Measurements from ENCODE around the gene ZBTB7B. TPM values are rescaled to one million over a fixed set of nuclear protein-coding genes. Genes with fewer than 3 reads are reported as not detected.

Gene ZBTB7B
- polyA plus RNA-seq, 1 experiment, result 8.7 TPM

GRCh38 chr1:155042789-155043188, 40.2 kb downstream of the ZBTB7B start:
- no peak for TF ChIP-seq CTCF (IDR thresholded peaks at IDR 0.05; ENCODE audit: low read depth, low read length)
- Histone ChIP-seq H3K4me3 (ENCODE audit: low read depth, low read length) (no peak overlapping the region), H3K9me3 (ENCODE audit: control insufficient read depth, insufficient read depth, low read length) (no peaks in the 10 kb centered on the region), H3K27me3 (ENCODE audit: control insufficient read depth, insufficient read depth, low read length) (peaks cover 17% of the 10 kb centered on the region), H3K27ac (ENCODE audit: low read depth, low read length) (no peak overlapping the region)
- ChIA-PET CTCF (interaction anchor here (3.6 to 4.6 kb wide), 3 partner anchors 19 to 42 kb away, joined by 29 to 32 read pairs (median 31); partner anchors contain the start of gene EFNA4), POLR2A (no interaction called here)
- no peak for DNase-seq (ENCODE audit: low read depth, low spot score)

- no peak overlapping the region for H3K4me3 ChIP-seq (ENCODE audit: low read depth, low read length)
- no peaks in the 10 kb centered on the region for H3K9me3 ChIP-seq (ENCODE audit: control insufficient read depth, insufficient read depth, low read length)
- no peak overlapping the region for H3K27ac ChIP-seq (ENCODE audit: low read depth, low read length)
- TF ChIP-seq CTCF (IDR thresholded peaks at IDR 0.05; ENCODE audit: low read depth, low read length), result no peak
- POLR2A ChIA-PET, result interaction anchor here (0.6 kb wide), 1 partner anchor 580 kb away, joined by 3 read pairs; no protein-coding TSS in a partner anchor
- DNase-seq (ENCODE audit: low read depth, low spot score), result no peak
- peaks cover 17% of the 10 kb centered on the region for H3K27me3 ChIP-seq (ENCODE audit: control insufficient read depth, insufficient read depth, low read length)
- CTCF ChIA-PET, result interaction anchor here (0.9 to 3.7 kb wide), 10 partner anchors 8 to 129 kb away, joined by 3 to 31 read pairs (median 6); partner anchors contain the start of genes EFNA4, FLAD1 and KRTCAP2
These were observed 40.7 kb downstream of the ZBTB7B start for GRCh38 chr1:155043301-155043702.

GRCh38 chr1:155043793-155044192, 41.2 kb downstream of the ZBTB7B start:
- POLR2A ChIA-PET, result interaction anchor here (0.6 to 1.5 kb wide), 2 partner anchors 41 to 581 kb away, joined by 3 to 5 read pairs; no protein-coding TSS in a partner anchor
- TF ChIP-seq CTCF (IDR thresholded peaks at IDR 0.05; ENCODE audit: low read depth, low read length), result no peak
- no peak overlapping the region for H3K27ac ChIP-seq (ENCODE audit: low read depth, low read length)

GRCh38 chr1:155044365-155044764, 41.8 kb downstream of the ZBTB7B start:
- ChIA-PET POLR2A (interaction anchor here (1.5 kb wide), 1 partner anchor 40 kb away, joined by 5 read pairs; no protein-coding TSS in a partner anchor), CTCF (interaction anchor here (0.6 to 3.7 kb wide), 22 partner anchors 9 to 1732 kb away, joined by 3 to 31 read pairs (median 5); partner anchors contain the start of genes EFNA4, FLAD1, PBXIP1 and ZBTB7B)
- Histone ChIP-seq H3K27ac (ENCODE audit: low read depth, low read length) (no peak overlapping the region), H3K27me3 (ENCODE audit: control insufficient read depth, insufficient read depth, low read length) (peaks cover 11% of the 10 kb centered on the region), H3K9me3 (ENCODE audit: control insufficient read depth, insufficient read depth, low read length) (no peaks in the 10 kb centered on the region), H3K4me3 (ENCODE audit: low read depth, low read length) (no peak overlapping the region)
- no peak for TF ChIP-seq CTCF (IDR thresholded peaks at IDR 0.05; ENCODE audit: low read depth, low read length)
- no peak for DNase-seq (ENCODE audit: low read depth, low spot score)

More at GRCh38 chr1:155043793-155044192, 41.2 kb downstream of the ZBTB7B start:
- DNase-seq (ENCODE audit: low read depth, low spot score), result no peak
- H3K27me3 ChIP-seq (ENCODE audit: control insufficient read depth, insufficient read depth, low read length), result peaks cover 13% of the 10 kb centered on the region
- CTCF ChIA-PET, result interaction anchor here (0.7 to 3.7 kb wide), 15 partner anchors 9 to 423 kb away, joined by 3 to 31 read pairs (median 6); partner anchors contain the start of genes EFNA4, FLAD1 and KRTCAP2
- no peak overlapping the region for H3K4me3 ChIP-seq (ENCODE audit: low read depth, low read length)
- H3K9me3 ChIP-seq (ENCODE audit: control insufficient read depth, insufficient read depth, low read length), result no peaks in the 10 kb centered on the region

Data from AG04450 (cell line).